Duodenal mucosa (tissue), 2 donors: Measurements from ENCODE around the gene TMEM11.

Experiments
- H3K27ac ChIP-seq: one replicate; pipeline ENCODE4 v1.7.0; 2013; ENCODE audit warnings: low read depth, low read length
- H3K27me3 ChIP-seq, 2 donors: one replicate each; pipeline ENCODE4 v1.7.0; 2013; ENCODE audit warnings: low read length in 2 of 2, control low read depth in 1 of 2; ENCODE audit not compliant: insufficient read depth in 2 of 2, control insufficient read depth in 1 of 2
- H3K36me3 ChIP-seq, 2 donors: one replicate each; pipeline ENCODE4 v1.7.0; 2013; ENCODE audit warnings: low read length in 2 of 2, control low read depth in 1 of 2; ENCODE audit not compliant: insufficient read depth in 2 of 2, control insufficient read depth in 1 of 2
- H3K4me1 ChIP-seq, 2 donors: one replicate each; pipeline ENCODE4 v1.7.0; 2013; ENCODE audit warnings: low read length in 2 of 2, control low read depth in 1 of 2; ENCODE audit not compliant: insufficient read depth in 2 of 2, control insufficient read depth in 1 of 2
- H3K4me3 ChIP-seq, 2 donors: one replicate each; pipeline ENCODE4 v1.7.0; 2013; ENCODE audit warnings: low read length in 2 of 2, low read depth in 1 of 2
- H3K9ac ChIP-seq, 2 donors: one replicate each; pipeline ENCODE4 v1.7.0; 2013; ENCODE audit warnings: low read length in 2 of 2, low read depth in 1 of 2
- H3K9me3 ChIP-seq, 2 donors: one replicate each; pipeline ENCODE4 v1.7.0; 2013; ENCODE audit warnings: low read length in 2 of 2, control low read depth in 1 of 2; ENCODE audit not compliant: control insufficient read depth in 1 of 2

The TMEM11 gene

GRCh38 chr17:21223086-21223485 is 9.1 kb upstream of the TMEM11 start:
- Histone ChIP-seq H3K9ac (no peak overlapping the region), H3K4me3 (no peak overlapping the region), H3K27ac (no peak overlapping the region), H3K9me3 (no peaks in the 10 kb centered on the region), H3K27me3 (no peaks in the 10 kb centered on the region), H3K4me1 (no peaks in the 10 kb centered on the region), H3K36me3 (peaks cover 0 to 12% of the 10 kb centered on the region in 2 donors)

- Histone ChIP-seq H3K9ac (no peak overlapping the region), H3K9me3 (no peaks in the 10 kb centered on the region), H3K4me1 (peaks cover 6 to 8% of the 10 kb centered on the region in 2 donors), H3K27me3 (no peaks in the 10 kb centered on the region), H3K4me3 (no peak overlapping the region), H3K27ac (no peak overlapping the region), H3K36me3 (peaks cover 0 to 12% of the 10 kb centered on the region in 2 donors)
Observed at GRCh38 chr17:21218831-21219380, 4.9 kb upstream of the TMEM11 start.

DNA sequence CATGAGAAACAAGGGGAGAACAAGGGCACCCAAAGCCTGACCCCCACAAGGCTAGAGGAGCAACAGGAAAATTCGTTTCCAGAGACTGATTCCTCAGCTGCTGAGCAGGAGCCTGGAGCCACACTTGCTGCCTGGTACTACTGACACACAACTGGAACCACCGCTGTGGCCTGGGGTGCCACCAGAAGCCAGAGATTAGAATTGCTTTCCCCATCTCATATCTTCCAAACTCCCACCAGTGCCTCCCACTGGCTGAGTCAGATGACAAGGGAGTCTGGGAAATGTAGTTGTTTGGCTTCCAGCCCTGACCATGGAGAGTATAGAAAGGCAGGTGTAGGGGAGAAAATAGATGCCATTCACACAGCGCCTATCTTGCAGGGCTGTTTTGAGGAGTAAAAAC is 4.1 kb upstream of the TMEM11 start:
- H3K27ac ChIP-seq, result no peak overlapping the region
- H3K36me3 ChIP-seq, result peaks cover 0 to 12% of the 10 kb centered on the region in 2 donors
- no peak overlapping the region for H3K4me3 ChIP-seq
- H3K4me1 ChIP-seq, result peaks cover 9 to 11% of the 10 kb centered on the region in 2 donors
- H3K27me3 ChIP-seq, result no peaks in the 10 kb centered on the region
- H3K9me3 ChIP-seq, result no peaks in the 10 kb centered on the region
- no peak overlapping the region for H3K9ac ChIP-seq

- peaks cover 17 to 19% of the 10 kb centered on the region in 2 donors for H3K4me1 ChIP-seq
Observed at GRCh38 chr17:21217346-21217745, 3.4 kb upstream of the TMEM11 start.

GRCh38 chr17:21215935-21216334 is 2.0 kb upstream of the TMEM11 start:
- H3K27me3 ChIP-seq, result no peaks in the 10 kb centered on the region
- H3K9me3 ChIP-seq, result no peaks in the 10 kb centered on the region
- H3K27ac ChIP-seq, result no peak overlapping the region
- H3K36me3 ChIP-seq, result peaks cover 0 to 4% of the 10 kb centered on the region in 2 donors
- peaks cover 31 to 33% of the 10 kb centered on the region in 2 donors for H3K4me1 ChIP-seq
- H3K9ac ChIP-seq, result no peak overlapping the region
- H3K4me3 ChIP-seq, result no peak overlapping the region

More at GRCh38 chr17:21217346-21217745, 3.4 kb upstream of the TMEM11 start:
- no peak overlapping the region for H3K9ac ChIP-seq
- no peak overlapping the region for H3K27ac ChIP-seq
- no peak overlapping the region for H3K4me3 ChIP-seq
- H3K9me3 ChIP-seq, result no peaks in the 10 kb centered on the region
- no peaks in the 10 kb centered on the region for H3K27me3 ChIP-seq
- peaks cover 0 to 6% of the 10 kb centered on the region in 2 donors for H3K36me3 ChIP-seq

GRCh38 chr17:21214777-21215541 is 998 bp upstream of the TMEM11 start:
- Histone ChIP-seq H3K27ac (peak overlapping the region; percentile 65), H3K4me1 (peaks cover 40 to 42% of the 10 kb centered on the region in 2 donors), H3K27me3 (no peaks in the 10 kb centered on the region), H3K9ac (peak overlapping the region; percentile 90 to 94), H3K4me3 (peak overlapping the region; percentile 89 to 93), H3K36me3 (peaks cover 0 to 11% of the 10 kb centered on the region in 2 donors), H3K9me3 (no peaks in the 10 kb centered on the region)

DNA sequence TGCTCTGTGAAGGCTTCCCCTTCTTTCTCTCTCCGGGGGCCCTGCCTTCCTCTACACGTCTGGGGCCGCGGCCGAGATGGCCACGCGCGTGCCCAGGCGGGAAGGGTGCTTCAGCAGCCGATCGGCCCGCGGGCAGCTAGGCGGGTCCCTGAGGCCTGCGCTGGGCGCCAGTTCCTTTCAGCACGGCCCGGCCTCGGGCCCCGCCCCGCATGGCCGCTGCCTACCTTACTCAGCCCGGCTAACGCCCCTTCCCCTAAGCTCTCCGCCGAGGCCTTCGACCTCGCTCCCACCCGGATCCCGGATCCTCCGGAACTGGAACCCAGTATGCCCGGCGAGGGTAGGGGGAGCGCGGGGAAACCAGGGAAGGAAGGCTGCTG is 335 bp downstream of the TMEM11 start:
- Histone ChIP-seq H3K4me1 (peaks cover 48 to 49% of the 10 kb centered on the region in 2 donors), H3K36me3 (peaks cover under 1 to 17% of the 10 kb centered on the region in 2 donors), H3K4me3 (peak overlapping the region; percentile 89 to 93), H3K9me3 (no peaks in the 10 kb centered on the region), H3K27ac (peak overlapping the region; percentile 79), H3K27me3 (no peaks in the 10 kb centered on the region), H3K9ac (peak overlapping the region; percentile 94)

GRCh38 chr17:21212826-21213637 is 929 bp downstream of the TMEM11 start:
- Histone ChIP-seq H3K4me1 (peaks cover 48 to 49% of the 10 kb centered on the region in 2 donors), H3K27ac (peak overlapping the region; percentile 79), H3K4me3 (peak overlapping the region; percentile 89 to 93), H3K36me3 (peaks cover 5 to 21% of the 10 kb centered on the region in 2 donors), H3K9me3 (no peaks in the 10 kb centered on the region), H3K27me3 (no peaks in the 10 kb centered on the region), H3K9ac (peak overlapping the region; percentile 94)

- Histone ChIP-seq H3K27ac (no peak overlapping the region), H3K27me3 (no peaks in the 10 kb centered on the region), H3K4me3 (peak overlapping the region; percentile 89 to 93), H3K36me3 (peaks cover 7 to 21% of the 10 kb centered on the region in 2 donors), H3K4me1 (peaks cover 48 to 49% of the 10 kb centered on the region in 2 donors), H3K9me3 (no peaks in the 10 kb centered on the region), H3K9ac (no peak overlapping the region)
Observed at GRCh38 chr17:21211825-21212479, 2.0 kb downstream of the TMEM11 start.
